Activated CD4-positive, alpha-beta T cell treated with anti-CD3 and anti-CD28 coated beads, Interleukin-2, amount 50 U/mL, for 4 hours (primary cell): ENCODE results near the gene SLC41A1.
"Not testable (repeated sequence)": the region's sequence is repeated elsewhere in the genome, so short reads cannot be mapped to it uniquely, and the experiment has no call there.

Experiments
- DNase-seq, 2 experiments: peaks; one replicate each; pipeline ENCODE4 v3.0.0-alpha.2; 2020

Gene SLC41A1

DNA sequence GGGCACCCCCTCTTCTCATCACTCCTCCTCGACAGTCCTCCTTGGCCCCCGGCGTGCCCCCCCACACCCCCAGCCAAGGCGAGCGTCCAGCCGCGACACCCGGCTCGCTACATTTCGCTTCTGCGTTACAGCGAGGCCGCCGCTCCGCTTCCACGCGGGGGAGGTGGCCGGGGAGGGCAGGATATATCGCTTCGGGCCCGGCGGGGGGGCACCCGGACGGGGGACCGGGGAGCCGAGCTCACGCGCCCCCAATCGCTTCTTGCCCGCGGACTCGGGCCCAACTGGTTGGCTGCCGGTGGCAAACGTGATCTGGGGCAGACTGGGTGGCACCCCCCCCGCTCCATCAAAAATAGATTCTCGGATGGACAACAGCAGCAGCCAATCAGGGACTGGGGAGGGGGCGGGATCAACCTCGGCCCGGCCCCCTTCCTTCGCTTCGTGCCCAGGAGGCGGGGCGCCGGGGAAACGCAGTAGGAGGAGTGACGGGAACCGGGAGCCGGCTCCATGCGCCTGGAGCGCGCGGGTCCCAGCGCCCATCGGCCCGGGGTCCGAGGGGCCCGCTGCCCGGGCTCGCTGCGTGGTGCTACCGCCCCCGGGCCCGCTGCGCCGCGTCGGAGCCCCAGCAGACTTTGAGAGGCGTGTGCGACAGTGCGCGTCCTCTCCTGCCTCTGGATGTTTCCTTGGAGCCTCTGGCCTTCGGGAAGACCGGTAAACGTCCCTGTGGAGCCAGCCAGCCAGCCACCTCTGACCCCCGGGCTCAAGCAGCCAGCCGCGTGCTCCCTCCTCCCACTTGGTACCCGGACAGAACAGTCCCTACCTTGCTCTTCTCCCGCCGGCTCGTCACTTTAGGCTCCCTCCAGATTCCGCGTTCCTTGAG lies at the start of gene SLC41A1:
TSS of gene SLC41A1 (minus strand) at position 321 of the 877 bp plus-strand sequence. CDS start 2,757 bp downstream, outside the sequence.
- peak; percentile 87 for DNase-seq

DNA sequence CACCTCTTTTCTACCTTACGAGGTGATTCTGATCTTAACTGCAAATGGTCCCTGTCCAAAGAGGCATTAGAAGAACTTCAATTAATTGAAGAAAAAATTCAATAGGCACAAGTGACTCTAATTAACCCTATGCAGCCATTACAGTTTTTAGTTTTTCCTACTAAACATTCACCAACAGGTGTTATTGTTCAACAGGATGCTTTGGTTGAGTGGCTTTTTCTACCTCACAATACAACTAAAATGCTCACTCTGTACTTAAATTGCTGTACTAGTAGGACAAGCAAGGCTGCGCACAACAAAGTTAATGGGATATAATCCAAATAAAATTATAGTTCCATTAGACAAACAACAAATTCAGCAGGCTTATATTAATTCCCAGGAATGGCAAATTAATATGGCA lies 48.5 kb upstream of the SLC41A1 start:
- DNase-seq: no peak

DNA sequence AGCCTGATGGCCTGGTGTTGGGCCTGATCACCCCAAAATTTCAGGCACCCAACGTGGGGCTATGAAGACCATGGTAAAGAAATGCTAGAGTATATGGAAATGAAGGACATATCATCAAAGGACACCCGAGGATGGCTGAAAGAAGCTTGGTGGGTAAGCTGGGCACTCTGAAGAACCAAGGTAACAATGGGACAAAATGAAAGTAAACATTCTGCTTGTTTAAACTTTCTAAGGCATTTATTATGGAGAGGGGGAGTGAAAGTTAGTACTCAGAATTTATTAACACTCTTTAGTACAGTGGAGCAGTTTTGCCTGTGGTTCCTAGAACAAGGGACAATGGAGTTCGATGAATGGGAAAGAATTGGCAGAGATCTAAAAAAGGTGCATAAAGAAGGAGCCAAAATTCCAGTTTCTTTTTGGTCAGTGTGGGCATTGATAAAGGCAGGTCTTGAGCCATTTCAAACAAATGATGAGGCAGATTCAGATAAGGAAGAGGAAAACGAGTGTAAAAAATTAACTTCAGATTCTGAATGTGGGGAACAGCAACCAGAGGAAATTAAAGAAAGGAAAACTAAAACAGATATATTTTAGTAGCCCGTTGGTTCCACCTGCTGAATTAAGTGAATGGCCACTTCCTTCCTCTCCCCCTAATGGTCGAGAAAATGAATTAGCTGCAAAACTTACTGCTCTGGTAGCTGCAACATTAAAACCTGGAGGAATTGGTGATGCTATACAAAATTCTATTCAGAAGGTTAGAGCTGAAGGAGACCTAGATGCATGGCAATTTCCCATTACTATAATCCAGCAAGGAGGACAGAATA lies 45.4 kb upstream of the SLC41A1 start:
- DNase-seq: no peak

DNA sequence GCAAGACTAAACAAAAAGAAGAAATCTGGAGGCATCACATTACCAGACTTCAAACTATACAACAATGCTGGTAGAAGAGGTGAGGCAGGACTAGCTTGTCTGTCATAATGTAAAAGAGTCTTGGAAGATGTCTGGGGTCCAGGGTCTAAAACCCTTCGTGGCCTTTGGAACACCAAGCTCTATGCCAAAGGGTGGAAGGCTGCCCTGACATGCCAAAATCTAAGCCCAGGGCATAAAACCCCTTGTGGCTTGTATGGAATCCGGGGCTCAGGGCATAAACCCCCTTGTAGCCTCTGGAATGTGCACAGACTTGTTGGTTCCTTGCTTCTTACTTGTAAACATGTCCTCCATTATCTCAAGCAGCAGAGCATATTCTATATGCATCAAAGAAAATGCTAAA lies 44.5 kb upstream of the SLC41A1 start:
- not testable (repeated sequence) for DNase-seq

DNA sequence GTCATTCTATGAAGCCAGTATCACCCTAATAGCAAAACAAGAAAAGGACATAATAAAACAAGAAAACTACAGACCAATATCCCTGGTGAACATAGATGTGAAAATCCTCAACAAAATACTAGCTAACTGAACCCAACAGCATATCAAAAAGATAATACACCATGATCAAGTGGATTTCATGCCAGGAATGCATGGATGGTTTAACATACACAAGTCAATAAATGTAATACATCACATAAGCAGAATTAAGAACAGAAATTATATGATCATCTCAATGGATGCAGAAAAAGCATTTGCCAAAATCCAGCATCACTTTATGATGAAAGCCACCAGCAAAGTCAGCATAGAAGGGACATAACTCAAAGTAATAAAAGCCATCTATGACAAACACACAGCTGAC lies 43.4 kb upstream of the SLC41A1 start:
- DNase-seq: no peak

DNA sequence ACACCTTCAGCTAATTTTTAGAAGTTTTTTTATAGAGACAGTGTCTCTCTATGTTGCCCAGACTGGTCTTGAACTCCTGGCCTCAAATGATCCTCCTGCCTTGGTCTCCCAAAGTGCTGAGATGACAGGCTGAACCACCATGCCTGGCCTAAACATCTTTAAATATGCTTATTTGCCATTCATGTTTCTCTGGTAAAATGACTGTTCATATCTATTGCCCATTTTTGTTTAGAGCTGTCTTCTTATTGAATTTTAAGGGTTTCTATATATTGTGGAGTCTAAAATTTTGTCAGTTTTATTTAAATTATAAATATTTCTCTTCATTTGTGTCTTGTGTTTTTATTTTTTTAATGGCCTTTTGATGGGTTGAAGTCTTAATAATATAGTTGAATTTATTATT lies 40.0 kb upstream of the SLC41A1 start:
- no peak for DNase-seq

DNA sequence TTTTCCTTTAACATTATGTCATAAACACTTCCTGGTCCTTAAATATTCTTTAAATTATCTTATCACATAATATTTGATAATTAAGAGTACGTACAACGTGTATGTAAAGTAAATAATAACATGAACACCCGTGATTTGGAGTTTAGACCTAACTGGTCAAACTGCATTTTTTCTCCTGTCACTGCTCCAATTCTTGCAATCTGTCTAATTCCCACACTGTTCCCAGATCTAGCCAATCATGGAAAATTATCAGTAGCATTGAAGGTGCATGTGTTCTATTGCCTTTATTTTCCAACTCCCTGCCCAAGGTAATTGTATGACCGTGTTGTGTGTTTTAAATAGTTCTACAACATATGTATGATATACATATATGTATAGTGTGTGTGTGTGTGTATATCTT lies 39.0 kb upstream of the SLC41A1 start:
- no peak for DNase-seq

DNA sequence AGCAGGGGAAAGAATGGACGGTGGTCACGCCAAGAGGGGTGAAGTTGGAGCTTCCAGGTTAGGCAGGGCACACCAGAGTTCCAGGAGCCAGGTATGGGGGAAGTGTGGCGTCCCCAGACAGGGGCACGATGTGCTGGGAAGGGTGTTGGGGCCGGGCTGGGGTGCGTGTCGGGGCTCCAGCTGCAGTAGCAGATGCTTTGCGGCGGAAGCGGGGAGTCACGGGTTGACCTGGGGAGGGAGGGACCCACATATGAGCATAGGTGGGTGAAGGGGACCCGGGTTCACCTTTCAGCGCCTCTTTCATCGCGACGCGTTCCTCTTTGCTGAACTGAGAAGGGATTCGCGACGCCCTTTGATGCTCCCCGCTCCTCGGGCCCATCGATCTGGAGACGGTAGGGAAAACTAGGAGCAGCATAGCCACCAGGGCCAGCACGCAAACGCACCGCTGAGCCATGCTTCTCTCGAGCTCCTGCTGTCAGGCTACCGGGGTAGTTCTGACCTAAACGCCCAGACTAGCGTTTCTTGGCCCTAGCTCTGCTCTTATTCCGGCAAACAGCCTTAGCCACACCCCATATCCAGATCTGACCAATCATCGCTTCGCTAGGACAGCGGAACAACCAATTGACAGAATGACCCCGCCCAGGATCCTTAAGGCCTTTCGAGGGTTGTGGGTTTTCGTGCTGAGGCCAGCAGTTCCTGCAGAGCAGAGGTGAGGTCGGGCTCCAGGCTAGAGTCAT lies 36.8 kb upstream of the SLC41A1 start, which contains the start of gene PM20D1:
TSS of gene PM20D1 (minus strand) at position 514 of the 737 bp plus-strand sequence. CDS start at position 454, 60 bp downstream.
- peak; percentile 68 to 73 for DNase-seq

DNA sequence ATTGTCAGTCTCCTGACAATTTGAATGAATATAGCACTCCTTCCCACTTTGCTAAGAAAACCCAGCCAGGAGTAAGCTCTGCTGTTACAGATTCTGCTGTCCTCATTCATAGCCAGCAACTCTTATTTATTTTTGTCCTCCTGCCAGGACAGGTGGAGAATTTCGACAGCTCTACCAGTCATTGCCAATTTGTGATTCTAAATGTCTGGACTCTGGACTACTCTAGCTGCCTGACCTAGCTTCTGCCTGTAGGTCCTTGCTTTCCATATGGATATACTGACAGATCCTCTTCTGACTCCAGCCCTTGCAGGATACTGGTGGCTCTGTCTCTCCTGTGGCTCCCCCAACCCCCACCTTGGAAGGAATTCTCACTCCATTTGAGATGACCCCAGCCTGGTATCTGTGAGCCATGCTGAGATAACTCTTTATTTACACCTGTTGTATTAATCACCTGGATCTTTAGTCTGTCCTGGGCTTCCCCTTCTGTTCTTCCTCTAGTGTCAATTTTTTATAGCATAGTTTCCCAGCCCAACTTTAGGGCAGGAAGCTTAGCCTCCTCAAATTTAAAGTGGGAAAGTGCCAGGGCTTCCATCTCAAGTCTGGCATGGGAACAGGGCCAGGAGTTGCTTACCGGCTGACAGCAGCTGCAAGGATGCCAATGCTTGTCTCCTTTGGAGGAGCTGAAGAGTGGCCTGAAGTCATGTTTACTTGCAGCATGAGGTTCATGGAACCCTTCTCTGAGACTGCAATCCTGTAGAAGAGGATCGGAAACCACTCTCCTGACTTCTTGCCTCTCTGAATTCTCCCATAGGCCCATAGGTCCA lies 30.2 kb upstream of the SLC41A1 start:
- DNase-seq: no peak

DNA sequence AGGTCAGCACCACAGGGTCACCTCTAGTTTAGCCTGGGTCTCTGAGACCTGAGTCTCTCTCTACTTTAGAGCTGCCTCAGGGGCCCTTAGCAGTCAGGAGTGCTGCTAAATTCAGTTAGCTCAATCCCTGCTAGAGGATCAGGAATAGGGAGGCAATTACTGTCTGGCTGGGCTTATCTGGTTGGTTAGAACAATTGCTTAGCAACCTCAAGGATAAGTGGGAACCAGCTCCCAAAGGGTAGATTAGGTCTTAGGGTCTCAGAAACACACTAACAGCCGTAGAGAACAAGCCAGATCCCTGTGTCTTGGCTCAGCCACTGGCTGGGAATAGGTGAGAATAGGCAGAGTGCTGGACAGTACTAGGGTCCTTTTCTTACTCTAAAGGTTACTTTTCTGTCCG lies 29.2 kb upstream of the SLC41A1 start:
- no peak for DNase-seq

DNA sequence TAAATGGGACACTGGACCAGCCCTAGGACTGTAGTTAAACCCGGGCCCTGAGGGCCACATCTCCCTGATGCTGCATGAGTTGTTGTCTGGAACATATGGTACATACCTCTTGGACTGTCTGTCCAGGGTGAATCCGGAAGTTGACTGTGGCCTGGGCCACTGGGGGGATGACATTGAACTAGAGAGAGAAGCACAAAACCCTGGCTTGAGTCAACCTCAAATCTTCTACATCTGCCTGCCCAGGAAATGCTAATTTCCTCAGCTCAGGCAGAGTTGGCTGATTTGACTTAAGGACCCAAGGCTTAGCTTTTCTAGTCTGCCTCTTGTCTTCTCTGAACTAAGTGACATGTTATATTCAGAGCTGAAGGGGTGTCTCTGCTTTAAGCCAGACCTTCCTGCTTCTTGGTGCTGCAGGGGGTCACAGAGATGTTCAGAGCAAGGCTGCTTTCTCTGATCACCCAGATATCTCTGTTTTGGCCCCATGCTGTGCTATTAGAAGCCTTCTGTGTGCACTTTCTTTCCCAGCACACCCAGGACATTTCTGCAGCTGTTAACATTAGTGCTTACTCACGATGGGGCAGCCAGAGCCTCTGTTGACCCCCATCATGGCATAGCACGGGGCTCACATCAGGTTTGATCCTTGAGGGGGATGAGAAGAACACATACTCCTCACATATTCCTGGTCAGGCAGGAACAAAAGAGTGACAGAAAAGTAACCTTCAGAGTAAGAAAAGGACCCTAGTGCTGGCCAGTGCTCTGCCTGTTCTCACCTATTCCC lies 27.3 kb upstream of the SLC41A1 start:
- DNase-seq: no peak

DNA sequence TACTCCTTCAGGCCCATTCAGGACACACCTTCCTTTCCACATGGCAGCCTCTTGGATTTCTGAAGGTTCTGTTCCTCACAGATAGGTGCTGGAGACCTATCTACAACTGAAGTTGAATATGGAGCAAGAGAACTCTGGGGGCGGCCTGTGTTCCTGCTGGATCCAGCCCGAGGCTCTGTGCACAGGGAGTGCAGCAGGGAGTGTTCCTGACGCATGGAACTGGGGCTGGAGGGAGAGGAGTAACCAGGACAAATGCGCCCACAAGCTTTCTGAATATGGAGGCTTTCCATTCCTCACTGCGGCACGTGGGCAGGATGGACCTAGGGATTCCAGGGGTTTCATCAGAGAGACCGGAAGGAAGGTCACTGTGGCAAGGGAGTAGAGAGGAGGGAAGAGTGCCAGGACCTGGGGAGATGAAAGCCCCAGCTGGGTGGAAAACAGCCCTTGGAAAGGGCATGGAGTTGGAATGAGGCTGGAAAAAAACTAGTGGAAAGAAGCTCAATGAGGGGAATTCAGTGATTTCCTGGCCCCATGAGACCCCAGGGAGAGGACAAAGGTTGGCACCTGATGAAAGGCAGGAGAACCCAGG lies 24.5 kb upstream of the SLC41A1 start:
- DNase-seq: no peak

DNA sequence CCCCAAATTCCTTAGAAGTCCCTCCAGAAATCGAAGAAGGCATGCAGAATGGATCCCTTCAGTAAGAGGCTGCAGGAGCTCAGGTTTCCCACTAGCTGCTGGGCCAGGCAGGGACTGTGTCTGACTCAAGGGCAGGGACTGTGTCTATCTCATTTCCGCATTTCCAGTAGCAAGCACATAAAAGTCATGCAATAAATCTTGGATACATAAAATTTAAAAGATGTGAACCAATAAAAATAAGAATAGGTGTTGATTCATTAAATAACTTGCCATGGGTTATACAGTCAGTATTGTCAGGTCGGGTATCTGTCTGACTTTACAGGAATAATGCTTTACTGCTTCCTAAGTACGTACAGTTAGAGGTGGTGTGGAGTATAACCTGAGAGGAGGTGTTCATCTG lies 21.8 kb upstream of the SLC41A1 start:
- DNase-seq: no peak

DNA sequence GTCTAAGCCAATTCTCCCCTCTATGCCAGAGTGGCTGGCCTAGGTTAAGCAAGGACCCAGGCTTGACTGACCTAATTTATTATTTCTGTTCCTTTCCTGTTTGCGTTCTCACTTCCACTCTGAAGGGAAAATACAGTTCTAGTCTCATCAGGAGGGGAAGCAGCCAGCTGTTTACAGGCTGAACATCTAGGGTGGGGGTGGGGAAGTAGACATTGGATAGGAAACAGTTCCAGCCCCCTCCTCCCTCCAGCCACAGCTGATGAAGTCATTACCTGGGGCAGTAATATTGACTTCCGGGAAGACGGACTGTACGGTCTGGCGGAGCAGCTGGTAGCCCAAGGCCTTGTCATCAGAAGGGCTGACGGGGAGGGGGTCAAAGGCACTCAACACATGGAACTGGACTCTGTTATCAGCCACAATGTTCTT lies 19.3 kb upstream of the SLC41A1 start:
- DNase-seq: no peak

DNA sequence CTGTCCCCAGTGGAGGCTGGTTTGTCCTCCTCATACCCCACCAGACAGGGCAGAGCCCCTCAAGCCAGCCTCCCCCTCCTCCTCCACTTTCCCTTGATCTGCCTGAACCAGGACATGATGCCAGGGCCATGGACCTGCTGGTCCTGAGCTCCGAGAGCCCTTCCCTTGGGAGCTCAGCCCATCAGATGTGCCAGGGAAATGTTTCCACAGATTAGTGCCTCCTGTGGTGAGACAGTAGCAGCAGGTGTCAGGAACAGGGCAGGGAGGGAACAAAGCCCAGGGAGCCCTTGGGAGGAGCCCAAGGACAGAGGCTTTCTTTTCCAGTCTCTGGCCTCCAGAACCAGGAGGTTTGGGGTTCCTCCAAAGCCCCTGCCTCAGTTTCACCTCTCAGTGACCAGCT lies 14.6 kb upstream of the SLC41A1 start:
- DNase-seq: no peak

DNA sequence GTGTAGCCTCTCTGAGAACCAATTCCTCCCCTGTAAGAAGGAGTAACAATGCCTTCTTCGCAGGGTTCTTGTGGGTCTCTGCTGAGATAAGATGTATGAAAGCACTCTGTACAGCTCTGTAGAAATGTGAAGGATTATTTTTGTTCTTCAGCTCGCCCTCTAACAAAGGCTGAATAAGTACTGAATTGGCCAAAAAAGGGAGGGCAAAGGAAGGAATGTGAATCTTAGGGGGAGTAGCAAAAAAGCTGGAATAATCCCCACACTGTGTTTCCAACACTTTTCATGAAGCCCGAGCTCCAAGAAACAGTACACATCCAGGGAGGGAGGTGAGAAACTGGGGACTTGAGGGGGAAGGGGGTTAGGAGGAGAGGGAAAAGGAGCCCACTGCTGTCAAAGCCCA lies 14.0 kb upstream of the SLC41A1 start:
- no peak for DNase-seq

DNA sequence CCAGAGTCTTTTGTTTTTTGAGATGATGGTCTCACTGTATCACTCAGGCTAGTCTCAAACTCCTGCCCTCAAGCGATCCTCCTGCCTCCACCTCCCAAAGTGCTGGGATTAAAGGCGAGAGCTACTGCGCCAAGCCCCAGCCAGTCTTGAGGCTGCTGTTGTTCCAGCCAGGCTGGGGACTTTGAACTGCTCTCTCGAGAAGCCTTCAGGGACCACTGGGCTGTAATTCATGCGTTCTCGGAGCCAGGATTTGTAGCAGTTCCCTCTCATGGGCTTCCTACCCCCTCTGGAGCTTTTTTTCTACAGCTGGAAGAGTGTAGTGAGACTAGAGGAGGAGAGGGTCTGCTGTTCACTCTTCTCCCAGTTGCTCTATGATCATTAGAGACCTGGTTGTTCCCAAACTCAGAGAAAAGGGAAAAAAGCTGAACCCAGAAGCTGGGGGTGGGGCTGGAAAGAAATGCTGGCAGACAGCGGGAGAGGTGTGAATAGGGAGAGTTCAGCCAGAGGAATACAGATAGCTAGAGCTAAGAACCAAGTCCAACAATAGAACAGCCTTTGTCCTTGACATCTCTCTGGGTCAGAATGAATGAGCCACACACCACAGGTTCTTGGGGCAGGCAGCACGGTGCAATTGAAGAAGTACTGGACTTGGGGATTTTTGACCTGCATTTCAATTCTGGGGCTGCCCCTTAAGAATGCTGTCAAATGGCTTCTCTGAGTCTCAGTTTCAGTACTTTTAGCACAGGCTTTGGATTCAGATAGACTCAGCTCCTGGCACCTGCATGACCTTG lies 13.2 kb upstream of the SLC41A1 start:
- no peak for DNase-seq

DNA sequence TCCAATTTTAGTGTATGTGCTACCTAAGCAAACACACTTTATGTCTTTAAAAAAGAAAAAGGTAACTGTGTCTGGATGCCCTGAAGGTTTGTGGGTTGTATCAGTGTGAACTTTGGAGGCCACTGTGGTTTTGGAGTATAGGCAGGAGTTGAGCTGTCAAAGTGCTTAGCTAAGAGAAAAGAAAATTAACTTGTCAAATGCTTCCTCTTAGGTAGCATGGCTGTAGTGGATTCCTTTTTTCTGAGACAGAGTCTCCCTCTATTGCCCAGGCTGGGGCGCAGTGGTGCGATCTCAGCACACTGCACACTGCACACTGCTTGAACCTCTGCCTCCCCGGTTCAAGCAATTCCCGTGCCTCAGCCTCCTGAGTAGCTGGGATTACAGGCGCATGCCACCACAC lies 11.2 kb upstream of the SLC41A1 start:
- no peak for DNase-seq

DNA sequence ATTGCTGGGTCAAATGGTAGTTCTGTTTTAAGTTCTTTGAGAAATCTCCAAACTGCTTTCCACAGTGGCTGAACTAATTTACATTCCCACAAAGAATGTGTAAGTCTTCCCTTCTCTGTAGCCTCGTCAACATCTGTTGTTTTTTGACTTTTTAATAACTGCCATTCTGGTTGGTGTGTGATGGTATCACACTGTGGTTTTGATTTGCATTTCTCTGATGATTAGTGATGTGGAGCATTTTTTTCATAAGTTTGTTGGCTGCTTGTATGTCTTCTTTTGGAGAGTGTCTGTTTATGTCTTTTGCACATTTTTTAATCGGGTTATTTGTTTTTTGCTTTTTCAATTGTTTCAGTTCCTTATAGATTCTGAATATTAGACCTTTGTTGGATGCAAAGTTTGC lies 10.3 kb upstream of the SLC41A1 start:
- not testable (repeated sequence) for DNase-seq

DNA sequence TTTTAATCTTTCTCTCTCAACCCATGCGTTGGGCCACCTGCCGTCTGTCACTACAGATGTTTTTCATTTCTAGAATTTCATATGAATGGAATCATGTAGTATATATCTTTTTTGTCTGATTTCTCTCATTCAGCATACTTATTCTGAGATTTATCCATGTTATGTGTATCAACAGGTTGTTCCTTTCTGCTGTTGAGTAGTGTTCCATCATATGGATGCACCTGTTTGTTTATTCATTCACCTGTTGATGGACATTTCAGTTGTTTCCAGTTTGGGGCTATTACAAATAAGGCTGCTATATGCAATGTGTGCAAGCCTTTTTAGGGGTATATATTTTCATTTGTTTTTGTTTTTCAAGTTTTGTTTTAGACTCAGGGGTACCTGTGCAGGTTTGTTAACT lies 9.4 kb upstream of the SLC41A1 start:
- DNase-seq: no peak
